ENCODE data around the gene ANP32E.
"Not testable (repeated sequence)": the region's sequence is repeated elsewhere in the genome, so short reads cannot be mapped to it uniquely, and the experiment has no call there.

Gene ANP32E

DNA sequence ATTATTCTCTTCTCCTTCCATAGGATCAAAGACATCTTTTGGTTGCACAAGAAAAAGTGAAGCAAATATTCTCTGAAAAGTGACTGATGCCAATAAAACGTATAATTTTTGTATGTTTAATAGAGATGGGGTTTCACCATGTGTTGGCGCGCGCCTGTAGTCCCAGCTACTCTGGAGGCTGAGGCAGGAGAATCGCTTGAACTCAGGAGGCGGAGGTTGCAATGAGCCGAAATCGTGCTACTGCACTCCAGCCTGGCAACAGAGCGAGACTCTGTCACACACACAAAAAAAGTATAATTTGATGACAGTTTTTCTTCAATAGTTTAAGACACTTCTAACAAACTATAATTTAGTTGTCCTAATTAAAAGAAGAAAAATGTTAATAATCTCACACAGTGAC lies 23.8 kb downstream of the ANP32E start:
- DNase-seq (ENCODE audit: low read depth), result no peak

DNA sequence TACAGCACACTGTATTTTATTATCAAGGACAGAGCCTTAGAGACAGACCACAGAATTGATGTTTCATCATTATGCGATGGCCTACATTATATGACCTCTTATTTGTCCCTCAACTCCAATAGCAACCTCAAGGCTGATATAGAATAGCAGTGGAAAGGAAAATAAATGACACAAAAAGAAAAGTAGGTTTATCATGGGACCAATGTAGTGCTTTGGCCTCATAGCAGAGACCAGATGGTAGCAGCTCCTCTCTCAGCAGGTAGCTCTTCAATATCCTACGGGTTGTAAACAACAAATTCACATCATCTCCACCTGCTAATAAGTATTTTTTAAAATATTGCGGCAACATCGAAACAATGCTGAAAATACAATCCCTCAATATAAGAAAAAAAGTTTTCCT lies 25.2 kb downstream of the ANP32E start:
- no peak for DNase-seq (ENCODE audit: low read depth)

DNA sequence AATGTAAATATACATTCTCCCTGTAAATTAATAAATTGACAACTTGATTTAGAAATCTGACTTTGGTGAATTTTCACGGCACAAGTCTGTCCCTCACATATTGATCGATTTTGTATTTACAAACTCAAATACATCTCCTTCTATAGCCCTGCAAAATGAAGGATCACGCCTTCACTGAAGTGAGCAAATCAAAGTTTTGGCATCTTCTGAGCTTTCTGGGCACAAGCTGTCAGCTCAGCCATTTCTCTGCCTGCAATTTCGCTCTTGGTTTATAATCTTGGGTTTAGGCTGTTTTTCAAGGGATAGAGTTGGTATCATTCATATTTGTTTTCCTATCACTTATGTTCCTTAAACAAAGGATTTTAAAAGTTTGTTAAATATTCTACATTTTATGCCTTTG lies 25.8 kb downstream of the ANP32E start:
- no peak for DNase-seq (ENCODE audit: low read depth)

DNA sequence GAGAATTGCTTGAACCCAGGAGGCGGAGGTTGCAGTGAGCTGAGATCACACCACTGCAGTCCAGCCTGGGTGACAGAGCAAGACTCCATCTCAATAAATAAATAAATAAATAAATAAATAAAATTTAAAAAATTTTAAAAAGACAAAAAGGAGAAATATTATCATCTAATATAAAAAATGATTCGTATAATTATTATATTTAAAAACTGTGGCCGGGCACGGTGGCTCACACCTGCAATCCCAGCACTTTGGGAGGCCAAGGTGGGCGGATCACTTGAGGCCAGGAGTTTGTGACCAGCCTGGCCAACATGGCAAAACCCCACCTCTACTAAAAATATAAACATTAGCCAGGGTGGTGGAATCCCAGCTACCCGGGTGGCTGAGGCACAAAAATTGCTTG lies 27.5 kb downstream of the ANP32E start:
- not testable (repeated sequence) for DNase-seq (ENCODE audit: low read depth)

DNA sequence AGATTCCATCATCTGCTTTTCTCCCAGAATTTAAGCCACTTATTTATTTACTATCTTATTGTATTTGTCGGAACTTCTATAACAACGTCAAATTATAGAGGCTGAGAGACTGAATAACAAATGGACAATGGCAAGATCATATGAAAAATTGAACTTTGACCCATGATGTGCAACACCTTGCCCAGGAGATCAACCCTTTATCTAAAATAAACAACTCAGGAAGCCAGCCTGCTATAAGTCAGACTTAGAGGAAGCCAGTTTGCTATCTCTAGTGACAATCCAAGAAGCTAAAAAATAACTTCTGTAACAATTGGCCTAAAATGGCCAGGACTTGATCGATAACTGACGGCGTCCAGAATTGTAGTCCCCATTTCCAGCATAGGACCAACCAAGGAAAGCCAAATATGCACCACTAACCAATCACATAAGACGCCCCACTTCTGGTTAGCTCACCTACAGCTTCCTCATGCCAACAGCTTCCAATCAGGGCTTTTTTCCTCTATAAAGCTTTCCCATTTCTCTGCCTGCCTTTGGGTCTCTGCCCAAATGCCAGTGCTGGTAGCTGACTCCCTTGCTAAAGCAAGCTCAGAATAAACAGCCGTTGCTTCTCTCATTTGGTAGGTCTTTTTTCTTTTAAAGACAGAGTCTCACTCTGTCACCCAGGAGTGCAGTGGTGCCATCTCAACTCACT lies 28.5 kb downstream of the ANP32E start:
- no peak for DNase-seq (ENCODE audit: low read depth)

DNA sequence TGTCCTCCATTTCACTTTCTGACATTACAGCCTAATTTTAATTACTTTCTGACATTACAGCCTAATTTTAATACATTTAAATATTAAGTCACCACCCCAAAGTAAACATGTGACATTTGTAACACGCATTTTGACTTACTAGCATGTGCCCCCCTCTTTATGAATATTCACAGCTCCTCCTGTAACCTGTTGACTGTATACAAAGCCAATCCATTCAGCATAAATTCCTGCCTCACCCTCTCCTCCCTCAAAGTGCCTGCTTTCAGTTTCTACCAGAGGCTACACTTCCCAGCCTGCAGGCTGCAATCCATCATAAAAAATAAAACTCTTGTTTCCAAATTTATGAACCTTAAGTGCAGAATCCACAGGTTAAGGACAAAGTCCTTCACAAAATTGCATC lies 39.5 kb downstream of the ANP32E start:
- no peak for DNase-seq (ENCODE audit: low read depth)

DNA sequence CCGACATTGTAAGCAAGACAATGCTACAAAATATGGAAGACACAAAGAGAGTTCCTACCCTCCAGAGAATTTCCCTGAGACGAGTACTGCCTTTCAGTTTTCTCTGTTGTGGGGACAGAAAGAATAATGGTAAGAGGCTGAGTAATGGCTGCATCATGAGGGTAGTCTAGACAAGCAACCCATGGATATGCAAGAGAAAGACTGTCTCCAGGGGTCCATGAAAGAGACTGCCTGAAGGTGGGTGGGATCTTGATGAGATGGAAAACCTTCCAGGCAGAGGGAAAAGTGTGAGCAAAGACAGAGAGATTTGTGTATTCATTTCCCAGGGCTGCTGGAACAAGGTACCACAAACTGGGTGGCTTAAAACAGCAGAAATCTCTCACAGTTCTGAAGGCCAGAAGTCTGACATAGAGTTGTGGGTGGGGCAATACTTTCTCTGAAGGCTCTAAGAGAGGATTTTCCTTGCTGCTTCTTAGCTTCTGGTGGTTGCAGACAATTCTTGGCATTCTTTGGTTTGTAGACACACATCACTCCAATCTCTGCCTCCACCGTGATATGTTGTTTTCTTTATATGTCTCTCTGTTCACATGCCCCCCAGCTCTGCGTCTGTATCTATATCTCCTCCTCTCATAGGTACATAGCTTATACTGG lies 41.4 kb downstream of the ANP32E start:
- no peak for DNase-seq (ENCODE audit: low read depth)

DNA sequence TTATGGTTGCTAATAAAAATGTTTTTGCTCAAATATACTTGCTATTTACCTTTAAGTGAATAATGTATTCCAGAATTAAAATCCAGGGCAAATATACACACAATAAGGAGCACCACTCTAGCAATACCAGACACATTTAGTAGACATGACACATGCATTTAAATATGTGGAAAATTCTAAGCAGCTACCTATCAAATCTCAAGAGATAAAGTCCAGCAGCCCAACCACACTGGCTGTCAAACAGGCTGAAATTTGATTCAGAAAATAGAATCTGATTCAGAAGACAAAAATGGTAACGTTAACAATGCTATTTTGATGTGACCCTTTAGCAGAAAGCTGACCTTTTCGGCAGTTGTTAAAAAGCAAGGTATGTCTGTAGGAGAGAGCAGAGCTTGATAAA lies 43.9 kb downstream of the ANP32E start:
- no peak for DNase-seq (ENCODE audit: low read depth)

DNA sequence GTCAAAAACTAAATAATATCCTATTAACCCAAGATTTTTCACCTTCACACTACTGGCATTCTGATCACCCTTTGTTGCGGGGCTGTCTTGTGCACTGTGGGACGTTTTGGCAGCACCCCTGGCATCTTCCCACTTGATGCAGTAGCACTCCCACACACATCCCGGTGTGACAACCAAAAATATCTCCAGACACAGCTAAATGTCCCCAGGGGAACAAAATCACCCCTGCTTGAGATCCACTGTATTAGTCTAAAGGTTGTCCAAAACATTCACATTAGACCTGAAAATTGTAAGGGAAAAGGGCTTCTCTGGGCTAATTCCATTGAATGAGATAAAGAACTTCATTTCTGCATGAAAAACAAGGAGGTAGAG lies 48.4 kb downstream of the ANP32E start:
- no peak for DNase-seq (ENCODE audit: low read depth)

DNA sequence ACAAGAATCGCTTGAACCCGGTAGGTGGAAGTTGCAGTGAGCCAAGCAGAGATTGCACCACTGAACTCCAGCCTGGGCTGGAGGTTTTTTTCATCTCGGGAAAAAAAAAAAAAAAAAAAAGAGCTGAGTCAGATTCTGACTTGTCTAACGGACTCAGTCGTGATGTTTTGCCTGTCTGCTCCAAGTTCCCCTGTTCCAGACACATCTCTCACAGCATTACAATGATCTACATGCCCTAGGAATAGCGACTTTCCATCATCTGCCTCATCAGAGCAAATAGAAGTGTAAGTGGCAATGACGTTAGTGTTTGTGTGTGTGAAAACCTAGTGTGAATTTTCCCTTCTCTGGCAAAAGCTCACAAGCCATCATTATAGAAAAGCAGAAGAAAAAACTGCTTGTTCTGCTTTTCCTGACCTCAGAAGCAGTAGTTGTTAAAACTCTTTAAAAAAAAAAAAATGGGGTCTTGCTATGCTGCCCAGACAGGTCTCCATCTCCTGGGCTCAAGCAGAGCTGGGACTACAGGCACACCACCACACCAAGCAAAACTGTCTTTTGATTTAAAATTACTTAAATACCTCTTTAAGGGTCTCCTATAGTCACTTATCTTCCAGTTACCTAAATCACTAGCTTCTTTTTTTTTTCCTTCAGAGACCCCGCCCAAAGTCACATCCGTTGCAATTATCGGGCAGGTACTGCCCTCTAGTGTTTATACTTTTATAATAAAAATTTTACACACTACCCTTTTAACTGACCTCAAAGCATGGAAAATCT lies 48.9 kb downstream of the ANP32E start:
- DNase-seq (ENCODE audit: low read depth), result peak; percentile 3

DNA sequence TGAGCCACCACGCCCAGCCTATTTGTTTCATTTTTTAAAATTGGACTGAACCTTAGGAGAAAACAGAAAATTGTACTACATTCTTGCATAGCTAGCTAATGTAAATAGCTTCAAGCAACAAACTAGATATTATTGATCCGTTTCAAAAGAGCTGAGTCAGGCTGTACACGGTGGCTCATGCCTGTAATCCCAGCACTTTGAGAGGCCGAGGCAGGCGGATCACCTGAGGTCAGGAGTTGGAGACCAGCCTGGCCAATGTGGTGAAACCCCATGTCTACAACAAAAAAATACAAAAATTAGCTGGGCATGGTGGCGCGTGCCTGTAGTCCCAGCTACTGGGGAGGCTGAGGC lies 49.5 kb downstream of the ANP32E start:
- not testable (repeated sequence) for DNase-seq (ENCODE audit: low read depth)

DNA sequence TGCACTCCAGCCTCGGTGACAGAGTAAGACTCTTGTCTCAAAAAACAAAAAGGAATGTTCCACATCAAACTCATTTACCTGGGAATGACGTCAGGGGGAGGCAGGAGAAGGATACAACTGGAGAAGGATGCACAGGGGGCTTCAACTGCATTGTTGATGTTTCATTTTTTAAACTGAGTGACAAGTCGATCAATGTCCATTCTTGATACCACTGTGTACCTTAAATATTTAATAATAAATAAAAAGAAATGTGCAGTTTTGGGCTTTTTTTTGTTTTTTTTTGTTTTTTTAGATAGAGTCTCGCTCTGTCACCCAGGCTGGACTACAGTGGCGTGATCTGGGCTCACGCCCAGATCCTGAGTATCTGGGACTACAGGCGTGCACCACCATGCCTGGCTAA lies 50.4 kb downstream of the ANP32E start:
- no peak for DNase-seq (ENCODE audit: low read depth)

DNA sequence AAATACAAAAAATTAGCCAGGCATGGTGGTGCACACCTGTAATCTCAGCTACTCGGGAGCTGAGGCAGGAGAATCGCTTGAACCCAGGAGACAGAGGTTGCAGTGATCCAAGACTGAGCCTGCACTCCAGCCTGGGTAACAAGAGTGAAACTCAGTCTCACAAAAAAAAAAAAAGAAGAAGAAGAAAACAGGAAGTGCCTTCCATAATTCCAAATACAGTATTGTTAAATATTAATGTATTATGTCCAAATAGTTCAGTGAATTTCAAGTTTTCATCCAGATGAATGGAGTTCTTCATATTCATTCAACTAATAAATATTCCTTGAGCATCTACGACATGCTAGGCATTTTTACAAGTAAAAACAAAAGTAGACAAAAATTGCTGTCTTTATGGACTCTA lies 52.9 kb downstream of the ANP32E start:
- DNase-seq (ENCODE audit: low read depth), result no peak

DNA sequence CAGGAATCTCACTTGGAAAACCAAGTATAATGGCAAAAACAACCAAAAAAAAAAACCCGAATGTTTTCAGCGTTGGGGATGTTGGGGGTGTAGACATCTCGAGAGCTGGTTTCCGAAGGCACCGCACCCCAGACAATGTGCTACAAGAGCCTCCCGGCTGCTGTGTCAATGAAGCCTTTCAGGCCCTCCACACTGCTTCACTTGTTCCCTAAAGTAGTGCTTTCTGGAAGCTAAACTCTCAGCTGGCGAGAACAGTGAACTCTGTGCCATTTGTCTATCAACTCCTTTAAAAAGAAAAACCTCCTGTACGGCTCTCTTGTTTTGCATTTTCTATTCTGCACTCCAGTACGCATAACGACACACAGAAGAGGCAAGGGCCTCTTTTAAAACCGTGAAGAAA lies 53.7 kb downstream of the ANP32E start:
- no peak for DNase-seq (ENCODE audit: low read depth)

DNA sequence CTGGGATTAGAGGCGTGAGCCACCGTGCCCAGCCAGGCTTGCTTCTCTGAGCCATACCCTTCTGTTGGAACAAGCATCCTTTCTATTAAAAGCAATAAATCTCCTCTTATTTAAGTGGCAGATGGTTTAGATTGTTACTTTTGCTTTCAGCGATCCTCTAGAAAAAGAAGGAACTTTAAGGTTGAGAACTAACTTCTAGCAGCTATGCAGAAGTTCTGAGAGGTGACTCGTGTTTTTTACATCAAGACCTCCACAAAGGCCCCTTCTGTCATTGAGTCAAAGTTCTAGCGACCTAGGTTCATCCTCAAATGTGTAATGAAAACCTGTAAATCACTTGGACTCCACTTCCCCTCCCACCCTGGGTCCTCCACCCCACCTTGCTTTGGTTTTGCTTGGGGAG lies 55.4 kb downstream of the ANP32E start:
- no peak for DNase-seq (ENCODE audit: low read depth)

DNA sequence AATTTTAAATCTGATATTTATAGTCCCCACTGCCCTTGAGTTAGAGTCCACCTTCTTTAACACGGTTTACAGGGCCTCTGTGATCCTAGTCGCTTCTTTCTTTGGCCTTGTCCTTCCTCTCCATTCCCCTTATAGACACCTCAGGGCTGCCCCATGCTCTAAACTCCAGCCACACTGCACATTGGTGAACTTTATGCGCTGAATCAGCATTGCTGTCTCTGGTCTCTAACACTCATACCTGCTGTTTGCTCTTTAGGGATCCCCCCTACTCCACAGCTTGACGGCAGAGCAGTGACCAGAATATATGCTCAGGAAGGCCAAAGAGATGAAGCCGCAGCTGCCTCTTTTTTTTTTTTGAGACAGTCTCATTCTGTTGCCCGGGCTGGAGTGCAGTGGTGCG lies 56.0 kb downstream of the ANP32E start:
- DNase-seq (ENCODE audit: low read depth), result no peak

DNA sequence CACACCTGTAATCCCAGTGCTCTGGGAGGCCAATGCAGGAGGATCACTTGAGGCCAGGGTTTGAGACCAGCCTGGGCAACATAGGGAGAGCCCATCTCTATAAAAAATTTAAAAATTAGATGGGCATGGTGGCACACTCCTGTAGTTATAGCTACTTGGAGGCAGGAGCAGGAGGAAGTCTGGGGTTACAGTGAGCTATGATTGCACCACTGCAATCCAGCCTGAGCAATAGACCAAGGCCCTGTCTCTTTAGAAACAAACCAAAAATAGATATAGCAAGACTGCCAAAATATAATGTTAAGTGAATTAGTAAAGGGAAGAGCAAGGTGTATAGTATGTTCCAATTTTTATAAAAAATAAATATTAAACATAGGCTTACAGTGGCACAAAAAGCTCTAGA lies 57.4 kb downstream of the ANP32E start:
- DNase-seq (ENCODE audit: low read depth), result no peak

DNA sequence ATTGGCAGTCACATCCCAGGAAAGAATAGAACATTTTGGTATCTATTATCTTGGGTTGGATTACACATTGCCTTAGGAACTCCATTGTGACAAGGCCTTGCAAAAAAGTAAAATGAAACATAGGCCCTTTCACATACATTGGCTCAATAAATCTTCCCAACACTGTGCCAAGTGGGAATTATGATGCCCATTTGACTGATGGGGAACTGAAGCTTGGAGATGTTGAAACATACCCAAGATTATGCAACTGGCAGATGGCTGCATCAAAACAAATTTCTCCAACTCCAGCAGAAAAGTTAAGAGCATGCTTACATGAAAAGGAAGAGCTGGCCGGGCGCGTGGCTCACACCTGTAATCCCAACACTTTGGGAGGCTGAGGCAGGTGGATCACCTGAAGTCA lies 59.3 kb downstream of the ANP32E start:
- DNase-seq (ENCODE audit: low read depth), result no peak

DNA sequence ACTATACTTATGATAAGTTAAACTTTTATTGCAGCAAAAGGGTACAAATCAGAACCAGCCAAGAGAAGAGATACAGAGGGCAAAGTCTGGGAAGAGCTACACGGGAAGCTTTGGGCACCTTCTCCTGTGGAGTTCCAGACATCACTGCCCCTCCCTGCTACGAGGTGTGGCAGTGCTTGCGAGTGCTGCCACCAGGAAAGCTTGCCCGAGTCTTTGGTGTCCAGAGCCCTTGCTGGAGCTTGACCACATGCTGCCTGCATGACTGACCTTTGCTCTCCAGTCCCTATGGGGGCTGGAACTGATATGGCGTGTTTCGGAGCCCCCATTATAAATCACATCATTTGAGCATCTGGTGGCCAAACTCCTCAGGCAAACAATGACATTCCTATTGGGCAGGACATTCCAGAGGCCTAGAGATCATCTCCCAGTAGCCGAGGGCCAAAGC lies 62.7 kb downstream of the ANP32E start:
- no peak for DNase-seq (ENCODE audit: low read depth)

DNA sequence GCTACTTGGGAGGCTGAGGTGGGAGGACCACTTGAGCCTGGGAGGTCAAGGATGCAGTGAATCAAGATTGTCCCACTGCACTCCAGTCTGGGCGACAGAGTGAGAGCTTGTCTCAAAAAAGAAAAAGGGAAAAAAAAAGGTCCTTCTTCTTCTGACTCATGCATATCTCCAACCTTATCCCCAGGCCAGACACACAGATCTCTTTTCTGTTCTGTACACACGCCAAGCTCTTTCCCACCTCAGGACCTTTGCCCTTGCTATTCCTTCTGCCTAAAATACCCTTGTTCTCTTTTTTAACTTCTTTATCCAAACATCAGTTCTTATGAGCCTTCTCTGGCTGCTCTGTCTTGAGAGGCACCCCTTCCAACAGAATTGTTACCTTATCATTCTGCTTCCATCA lies 64.1 kb downstream of the ANP32E start:
- no peak for DNase-seq (ENCODE audit: low read depth)

DNA sequence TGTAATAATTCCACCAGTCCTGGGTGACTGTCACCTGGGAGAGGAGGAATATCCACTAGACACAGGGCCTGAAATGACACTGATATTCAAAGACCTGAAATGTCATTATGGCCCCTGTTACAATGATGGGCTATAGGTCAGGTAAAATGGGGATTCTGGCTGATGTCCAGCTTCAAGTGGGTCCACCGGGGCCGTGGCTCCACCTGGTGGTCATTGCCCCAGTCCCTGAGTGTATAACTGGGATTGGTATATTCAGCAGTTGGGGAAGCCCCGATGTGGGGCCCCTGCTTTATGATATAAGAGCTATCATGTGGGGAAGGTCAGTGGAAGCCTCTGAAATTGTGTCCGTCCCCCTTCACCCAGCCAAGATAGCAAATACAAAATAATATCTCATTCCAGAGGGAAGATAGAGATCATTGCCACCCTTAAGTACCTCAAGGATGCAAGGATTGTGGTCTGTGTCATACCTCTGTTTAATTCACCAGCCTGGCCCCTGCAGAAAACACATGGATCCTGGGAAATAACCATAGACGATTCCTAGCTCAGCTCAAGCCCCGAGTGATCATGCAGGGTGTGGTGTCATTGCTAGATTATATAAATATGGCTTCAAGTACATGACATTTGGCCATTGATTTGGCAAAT lies 66.8 kb downstream of the ANP32E start:
- peak; percentile 33 for DNase-seq (ENCODE audit: low read depth)

Measured in T follicular helper cell (primary cell).